ENCODE data around the gene HSPB8.

GRCh38 chr12:119130523-119130922, 48.2 kb upstream of the HSPB8 start:
- TF ChIP-seq, protein P1, sequence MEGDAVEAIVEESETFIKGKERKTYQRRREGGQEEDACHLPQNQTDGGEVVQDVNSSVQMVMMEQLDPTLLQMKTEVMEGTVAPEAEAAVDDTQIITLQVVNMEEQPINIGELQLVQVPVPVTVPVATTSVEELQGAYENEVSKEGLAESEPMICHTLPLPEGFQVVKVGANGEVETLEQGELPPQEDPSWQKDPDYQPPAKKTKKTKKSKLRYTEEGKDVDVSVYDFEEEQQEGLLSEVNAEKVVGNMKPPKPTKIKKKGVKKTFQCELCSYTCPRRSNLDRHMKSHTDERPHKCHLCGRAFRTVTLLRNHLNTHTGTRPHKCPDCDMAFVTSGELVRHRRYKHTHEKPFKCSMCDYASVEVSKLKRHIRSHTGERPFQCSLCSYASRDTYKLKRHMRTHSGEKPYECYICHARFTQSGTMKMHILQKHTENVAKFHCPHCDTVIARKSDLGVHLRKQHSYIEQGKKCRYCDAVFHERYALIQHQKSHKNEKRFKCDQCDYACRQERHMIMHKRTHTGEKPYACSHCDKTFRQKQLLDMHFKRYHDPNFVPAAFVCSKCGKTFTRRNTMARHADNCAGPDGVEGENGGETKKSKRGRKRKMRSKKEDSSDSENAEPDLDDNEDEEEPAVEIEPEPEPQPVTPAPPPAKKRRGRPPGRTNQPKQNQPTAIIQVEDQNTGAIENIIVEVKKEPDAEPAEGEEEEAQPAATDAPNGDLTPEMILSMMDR (IDR thresholded peaks at IDR 0.05), result no peak
- TF ChIP-seq POLR2AphosphoS5 (IDR thresholded peaks at IDR 0.05) (no peak), POLR2A (IDR thresholded peaks at IDR 0.05) (no peak)

Data from sigmoid colon (tissue), 4 donors.